Neural cell (in vitro differentiated cells): ENCODE measurements around the gene HRH1. TPM values are rescaled to one million over a fixed set of nuclear protein-coding genes. Genes with fewer than 3 reads are reported as not detected.
"Not testable (repeated sequence)": the region's sequence is repeated elsewhere in the genome, so short reads cannot be mapped to it uniquely, and the experiment has no call there.

Experiments
- H2AFZ ChIP-seq: fragments of 200-600, 300-800 bp; sonication (generic), shearing (Covaris generic); 2 replicates; pipeline ENCODE4 v1.6.0; 2014; ENCODE audit warnings: low read depth, mild to moderate bottlenecking, antibody characterized with exemption, low read length, moderate library complexity
- H3F3A ChIP-seq: fragments of 200-600 bp; shearing (Covaris generic); 2 replicates; pipeline ENCODE4 v1.6.1; 2016; ENCODE audit warnings: mild to moderate bottlenecking, moderate library complexity, mixed read lengths, antibody characterized with exemption, low read length; ENCODE audit not compliant: insufficient read depth, poor library complexity, severe bottlenecking
- H3K27ac ChIP-seq: fragments of 200-600, 300-800 bp; sonication (generic), shearing (Covaris generic); 2 replicates; pipeline ENCODE4 v1.5.1; 2014; ENCODE audit warnings: mild to moderate bottlenecking, low read length, moderate library complexity
- H3K27me3 ChIP-seq: fragments of 300-800, 200-600 bp; sonication (generic), shearing (Covaris generic); 2 replicates; pipeline ENCODE4 v1.6.0; 2014; ENCODE audit warnings: mild to moderate bottlenecking, low read depth, low read length, moderate library complexity; ENCODE audit not compliant: insufficient read depth
- H3K36me3 ChIP-seq: fragments of 300-800, 200-600 bp; sonication (generic), shearing (Covaris generic); 2 replicates; pipeline ENCODE4 v1.5.1; 2014; ENCODE audit warnings: mild to moderate bottlenecking, antibody characterized with exemption, low read length, moderate library complexity; ENCODE audit not compliant: insufficient read depth
- H3K4me2 ChIP-seq: fragments of 300-800, 200-600 bp; sonication (generic), shearing (Covaris generic); 2 replicates; pipeline ENCODE4 v1.6.0; 2014; ENCODE audit warnings: mild to moderate bottlenecking, low read length
- H3K4me3 ChIP-seq: fragments of 300-800, 200-600 bp; sonication (generic), shearing (Covaris generic); 2 replicates; pipeline ENCODE4 v1.5.1; 2014; ENCODE audit warnings: mild to moderate bottlenecking, low read length, moderate library complexity
- H3K79me2 ChIP-seq: fragments of 200-600 bp; shearing (Covaris generic); replicated peaks from 2 replicates; pipeline ENCODE4 v1.6.0; 2014; ENCODE audit warnings: mild to moderate bottlenecking, low read length, moderate library complexity; ENCODE audit not compliant: insufficient read depth
- H3K9ac ChIP-seq: fragments of 300-800, 200-600 bp; sonication (generic), shearing (Covaris generic); 2 replicates; pipeline ENCODE4 v1.6.1; 2016; ENCODE audit warnings: mild to moderate bottlenecking, low read length, mixed read lengths
- H3K9me2 ChIP-seq: fragments of 200-600 bp; shearing (Covaris generic); 2 replicates; pipeline ENCODE4 v1.6.1; 2016; ENCODE audit warnings: mild to moderate bottlenecking, low read length, mixed read lengths; ENCODE audit not compliant: insufficient read depth
- H3K9me3 ChIP-seq: fragments of 200-600, 300-800 bp; sonication (generic), shearing (Covaris generic); 2 replicates; pipeline ENCODE4 v1.6.1; 2016; ENCODE audit warnings: mild to moderate bottlenecking, mixed run types, low read length, moderate library complexity, mixed read lengths
- H4K20me1 ChIP-seq: fragments of 200-600 bp; shearing (Covaris generic); 2 replicates; pipeline ENCODE4 v1.6.1; 2016; ENCODE audit warnings: mild to moderate bottlenecking, mixed run types; ENCODE audit not compliant: insufficient read depth
- CTCF ChIP-seq: fragments of 450-650 bp; IDR thresholded peaks from 2 replicates; pipeline ENCODE4 v1.5.1; 2014; ENCODE audit warnings: antibody characterized with exemption, mild to moderate bottlenecking, moderate library complexity; ENCODE audit not compliant: poor library complexity, severe bottlenecking
- EP300 ChIP-seq: fragments of 450-650 bp; conservative IDR thresholded peaks from 2 replicates; pipeline ENCODE4 v1.6.1; 2014; ENCODE audit warnings: antibody characterized with exemption, mild to moderate bottlenecking, moderate library complexity; ENCODE audit not compliant: poor library complexity, severe bottlenecking
- EZH2 ChIP-seq: fragments of 200-600, 300-800 bp; shearing (Covaris generic), sonication (generic); IDR thresholded peaks from 2 replicates; pipeline ENCODE4 v1.6.1; 2014; ENCODE audit warnings: antibody characterized with exemption, low read length, borderline replicate concordance, mild to moderate bottlenecking; ENCODE audit not compliant: insufficient read depth, poor library complexity, severe bottlenecking
- MXI1 ChIP-seq: fragments of 450-650 bp; conservative IDR thresholded peaks from 2 replicates; pipeline ENCODE4 v1.6.1; 2014; ENCODE audit warnings: antibody characterized with exemption, mild to moderate bottlenecking; ENCODE audit not compliant: poor library complexity, severe bottlenecking
- POLR2AphosphoS5 ChIP-seq: IDR thresholded peaks from 2 replicates; pipeline ENCODE4 v1.6.1; 2012
- RAD21 ChIP-seq: fragments of 450-650 bp; conservative IDR thresholded peaks from 2 replicates; pipeline ENCODE4 v1.6.1; 2014; ENCODE audit warnings: antibody characterized with exemption, mild to moderate bottlenecking, moderate library complexity
- REST ChIP-seq: IDR thresholded peaks from 2 replicates; pipeline ENCODE4 v1.6.1; 2012; ENCODE audit warnings: borderline replicate concordance
- SMC3 ChIP-seq: fragments of 450-650 bp; conservative IDR thresholded peaks from 2 replicates; pipeline ENCODE4 v1.6.1; 2014; ENCODE audit warnings: antibody characterized with exemption, mild to moderate bottlenecking, moderate library complexity; ENCODE audit not compliant: poor library complexity
- TAF1 ChIP-seq: IDR thresholded peaks from 2 replicates; pipeline ENCODE4 v1.6.1; 2012; ENCODE audit warnings: low read depth
- polyA plus RNA-seq: library from polyadenylated mRNA; depleted of rRNA; stranded (reverse); fragments of >200 nt; gene quantifications from 2 replicates; pipeline ENCODE4 v1.2.3, GENCODE V29; 2014

The HRH1 gene
- polyA plus RNA-seq, 1 donor from 2014 or later = 0.06 TPM

GRCh38 chr3:11214451-11214978 lies 60.2 kb downstream of the HRH1 start:
- no peaks in the 10 kb centered on the region for H3K36me3 ChIP-seq
- H3K27me3 ChIP-seq = no peaks in the 10 kb centered on the region
- H4K20me1 ChIP-seq = no peaks in the 10 kb centered on the region
- H3K9ac ChIP-seq = no peak overlapping the region
- no peak for TF ChIP-seq RAD21
- no peak for TF ChIP-seq EZH2
- H3K27ac ChIP-seq = no peak overlapping the region
- no peaks in the 10 kb centered on the region for H3K9me2 ChIP-seq
- no peaks in the 10 kb centered on the region for H3K79me2 ChIP-seq
- H3K9me3 ChIP-seq = no peaks in the 10 kb centered on the region
- H3K4me2 ChIP-seq = no peak overlapping the region
- H3K4me3 ChIP-seq = no peak overlapping the region
- H2AFZ ChIP-seq = no peak overlapping the region
- H3F3A ChIP-seq = no peaks in the 10 kb centered on the region

- H2AFZ ChIP-seq = not testable (repeated sequence)
Observed at GRCh38 chr3:11217370-11217769, 63.1 kb downstream of the HRH1 start.

GRCh38 chr3:11220230-11220629 lies 65.9 kb downstream of the HRH1 start:
- no peaks in the 10 kb centered on the region for H3K36me3 ChIP-seq
- H3K9me2 ChIP-seq = no peaks in the 10 kb centered on the region
- no peaks in the 10 kb centered on the region for H4K20me1 ChIP-seq
- H3K27ac ChIP-seq = no peak overlapping the region
- no peaks in the 10 kb centered on the region for H3K27me3 ChIP-seq
- H3F3A ChIP-seq = no peaks in the 10 kb centered on the region
- no peak overlapping the region for H2AFZ ChIP-seq
- no peaks in the 10 kb centered on the region for H3K9me3 ChIP-seq
- no peak overlapping the region for H3K4me3 ChIP-seq
- H3K4me2 ChIP-seq = no peak overlapping the region
- TF ChIP-seq MXI1 = no peak
- no peak for TF ChIP-seq EZH2
- TF ChIP-seq CTCF = no peak
- no peak for TF ChIP-seq REST
- no peak for TF ChIP-seq EP300
- no peak for TF ChIP-seq SMC3
- TF ChIP-seq TAF1 = no peak
- TF ChIP-seq RAD21 = no peak
- no peak for TF ChIP-seq POLR2AphosphoS5
- H3K9ac ChIP-seq = no peak overlapping the region
- no peaks in the 10 kb centered on the region for H3K79me2 ChIP-seq

More at GRCh38 chr3:11217370-11217769, 63.1 kb downstream of the HRH1 start:
- not testable (repeated sequence) for H3K4me2 ChIP-seq, H3K9me2 ChIP-seq, H3K27ac ChIP-seq, H3K36me3 ChIP-seq, H4K20me1 ChIP-seq, H3K9me3 ChIP-seq, H3F3A ChIP-seq, H3K4me3 ChIP-seq, H3K9ac ChIP-seq, H3K79me2 ChIP-seq, H3K27me3 ChIP-seq
